ENCODE data around the gene AIFM2.

GRCh38 chr10:70090951-70091350, 41.7 kb downstream of the AIFM2 start:
- TF ChIP-seq ZNF616 (CRISPR knock-in tag; IDR thresholded peaks at IDR 0.05; ENCODE audit: low read depth) (no peak), SIN3A (IDR thresholded peaks at IDR 0.05; ENCODE audit: borderline replicate concordance, low read depth, low read length) (no peak), BCL3 (CRISPR knock-in tag; IDR thresholded peaks at IDR 0.05) (no peak)

All from HepG2 (cell line).